ENCODE results near the gene TEAD2. TPM values are rescaled to one million over a fixed set of nuclear protein-coding genes. Genes with fewer than 3 reads are reported as not detected.
"Not testable (repeated sequence)": the region's sequence is repeated elsewhere in the genome, so short reads cannot be mapped to it uniquely, and the experiment has no call there.

TEAD2 gene
- polyA plus RNA-seq, 3 donors = 19.3 to 37.7 (median 34.0) TPM

- 48 to 74% (median 70%) methylated on average over 24 to 26 of the region's 26 CpGs for WGBS, 3 donors
- H3K27ac ChIP-seq (ENCODE audit: low read depth, low read length) = no peak overlapping the region
Measured at GRCh38 chr19:49390131-49390928, 28.1 kb upstream of the TEAD2 start.

GRCh38 chr19:49389406-49389805, 27.2 kb upstream of the TEAD2 start:
- WGBS, 3 donors = 90% methylated on average over 20 of the region's 20 CpGs

GRCh38 chr19:49387936-49388372, 25.7 kb upstream of the TEAD2 start, which contains the start of gene KASH5:
TSS of gene KASH5 (plus strand) at chr19:49388249. CDS start at chr19:49390884, 2,635 bp downstream.
- 36 to 52% (median 50%) methylated on average over 40 of the region's 40 CpGs for WGBS, 3 donors
- no peak within 1 kb of the TSS for H3K27ac ChIP-seq (ENCODE audit: low read depth, low read length)

More at GRCh38 chr19:49389406-49389805, 27.2 kb upstream of the TEAD2 start:
- no peak overlapping the region for H3K27ac ChIP-seq (ENCODE audit: low read depth, low read length)

- WGBS, 3 donors = 45 to 96% (median 56%) methylated on average over 1 of the region's 1 CpG
- H3K27ac ChIP-seq (ENCODE audit: low read depth, low read length) = no peak overlapping the region
Measured at GRCh38 chr19:49383599-49383998, 21.4 kb upstream of the TEAD2 start.

GRCh38 chr19:49382639-49383038, 20.4 kb upstream of the TEAD2 start:
- WGBS, 3 donors = 91 to 94% (median 93%) methylated on average over 5 of the region's 5 CpGs

GRCh38 chr19:49380391-49380790, 18.2 kb upstream of the TEAD2 start:
- WGBS, 3 donors = 92 to 98% (median 95%) methylated on average over 3 of the region's 3 CpGs
- no peak overlapping the region for H3K27ac ChIP-seq (ENCODE audit: low read depth, low read length)

More at GRCh38 chr19:49382639-49383038, 20.4 kb upstream of the TEAD2 start:
- H3K27ac ChIP-seq (ENCODE audit: low read depth, low read length) = no peak overlapping the region

- no peak overlapping the region for H3K27ac ChIP-seq (ENCODE audit: low read depth, low read length)
- WGBS, 3 donors = 61 to 75% (median 69%) methylated on average over 3 of the region's 3 CpGs
Measured at GRCh38 chr19:49378512-49378911, 16.3 kb upstream of the TEAD2 start.

GRCh38 chr19:49374665-49375434, 12.6 kb upstream of the TEAD2 start:
- 84 to 92% (median 88%) methylated on average over 16 of the region's 16 CpGs for WGBS, 3 donors
- no peak overlapping the region for H3K27ac ChIP-seq (ENCODE audit: low read depth, low read length)

GRCh38 chr19:49373174-49373573, 11.0 kb upstream of the TEAD2 start:
- 80 to 88% (median 86%) methylated on average over 3 of the region's 3 CpGs for WGBS, 3 donors
- not testable (repeated sequence) for H3K27ac ChIP-seq (ENCODE audit: low read depth, low read length)

GRCh38 chr19:49371184-49371583, 9.0 kb upstream of the TEAD2 start:
- H3K27ac ChIP-seq (ENCODE audit: low read depth, low read length) = no peak overlapping the region
- 74 to 85% (median 74%) methylated on average over 3 of the region's 3 CpGs for WGBS, 3 donors

GRCh38 chr19:49368711-49369358, 6.6 kb upstream of the TEAD2 start:
- H3K27ac ChIP-seq (ENCODE audit: low read depth, low read length) = no peak overlapping the region
- 83 to 97% (median 86%) methylated on average over 5 of the region's 5 CpGs for WGBS, 3 donors

GRCh38 chr19:49366110-49366509, 3.9 kb upstream of the TEAD2 start:
- no peak overlapping the region for H3K27ac ChIP-seq (ENCODE audit: low read depth, low read length)

- WGBS, 3 donors = 67 to 73% (median 72%) methylated on average over 27 of the region's 27 CpGs
- no peak overlapping the region for H3K27ac ChIP-seq (ENCODE audit: low read depth, low read length)
Measured at GRCh38 chr19:49364083-49364737, 2.0 kb upstream of the TEAD2 start.

GRCh38 chr19:49363268-49364082, 1.3 kb upstream of the TEAD2 start, which contains the start of gene DKKL1:
TSS of gene DKKL1 (plus strand) at chr19:49363877. CDS start at chr19:49363999, 122 bp downstream.
- H3K27ac ChIP-seq (ENCODE audit: low read depth, low read length) = no peak within 1 kb of the TSS
- 1 to 2% (median 1%) methylated on average over 46 of the region's 46 CpGs for WGBS, 3 donors

- H3K27ac ChIP-seq (ENCODE audit: low read depth, low read length) = no peak overlapping the region
- 0 to 1% (median 0%) methylated on average over 14 of the region's 14 CpGs for WGBS, 3 donors
Measured at GRCh38 chr19:49362929-49363267, 682 bp upstream of the TEAD2 start.

GRCh38 chr19:49361438-49362047, 673 bp downstream of the TEAD2 start:
- WGBS, 3 donors = 1 to 3% (median 3%) methylated on average over 27 of the region's 27 CpGs

More at GRCh38 chr19:49361438-49362047, 673 bp downstream of the TEAD2 start:
- no peak overlapping the region for H3K27ac ChIP-seq (ENCODE audit: low read depth, low read length)
